WTC11 (cell line): ENCODE data around the gene CCL18. TPM values are rescaled to one million over a fixed set of nuclear protein-coding genes. Genes with fewer than 3 reads are reported as not detected.

ENCODE experiments used
- ATAC-seq: fragments of 200-7000 bp; cut with Tn5 transposase; 2 replicates; pipeline ENCODE4 v1.10.0; 2021; ENCODE audit warnings: mild to moderate bottlenecking, moderate library complexity
- CTCF ChIA-PET: fragments of 300-600 bp; sonication (Branson Sonifier 250); formaldehyde crosslinking; loops from one replicate; lab custom pipeline; 2021; ENCODE audit warnings: antibody characterized with exemption; lab: Charles Lee
- POLR2A ChIA-PET: fragments of 350-600 bp; sonication (Branson Sonifier 250); formaldehyde crosslinking; loops from one replicate; lab custom pipeline; 2021; ENCODE audit warnings: antibody characterized with exemption; lab: Charles Lee
- DNase-seq: peaks from one replicate; pipeline ENCODE4 v3.0.0; 2021; ENCODE audit warnings: low spot score
- H3K27ac Mint-ChIP-seq: 2 replicates; pipeline ENCODE4 v1.8.0; 2021; ENCODE audit warnings: mixed read lengths
- H3K27me3 Mint-ChIP-seq: 2 replicates; pipeline ENCODE4 v1.8.0; 2021; ENCODE audit warnings: low read depth, mild to moderate bottlenecking, moderate library complexity, mixed read lengths
- H3K36me3 Mint-ChIP-seq: 2 replicates; pipeline ENCODE4 v1.8.0; 2021; ENCODE audit warnings: mixed read lengths
- H3K4me1 Mint-ChIP-seq: 2 replicates; pipeline ENCODE4 v1.8.0; 2022; ENCODE audit warnings: mixed read lengths
- H3K4me3 Mint-ChIP-seq: 2 replicates; pipeline ENCODE4 v1.8.0; 2021; ENCODE audit warnings: mild to moderate bottlenecking, moderate library complexity, mixed read lengths
- H3K9me3 Mint-ChIP-seq: 2 replicates; pipeline ENCODE4 v1.8.0; 2021; ENCODE audit warnings: mixed read lengths
- CREB1 ChIP-seq: sonication (generic); formaldehyde crosslinking; IDR thresholded peaks from 2 replicates; pipeline ENCODE4 v1.8.0; 2023; ENCODE audit warnings: mild to moderate bottlenecking, missing genetic modification reagents
- IRF2 ChIP-seq: sonication (generic); formaldehyde crosslinking; IDR thresholded peaks from 2 replicates; pipeline ENCODE4 v1.8.0; 2022; ENCODE audit warnings: low read depth, missing genetic modification reagents, borderline replicate concordance
- NFYB ChIP-seq: sonication (generic); formaldehyde crosslinking; conservative IDR thresholded peaks from 2 replicates; pipeline ENCODE4 v1.8.0; 2022; ENCODE audit warnings: low read depth, missing genetic modification reagents
- NR1H2 ChIP-seq: sonication (generic); formaldehyde crosslinking; IDR thresholded peaks from 2 replicates; pipeline ENCODE4 v1.9.0; 2021; ENCODE audit warnings: mild to moderate bottlenecking, moderate library complexity, missing genetic modification reagents
- PRRX2 ChIP-seq: fragments of 250-450 bp; sonication (Bioruptor Pico); IDR thresholded peaks from 2 replicates; pipeline ENCODE4 v1.8.0; 2021; ENCODE audit warnings: mild to moderate bottlenecking
- RORB ChIP-seq: fragments of 250-450 bp; sonication (Bioruptor Pico); IDR thresholded peaks from 2 replicates; pipeline ENCODE4 v1.9.0; 2021; ENCODE audit warnings: mild to moderate bottlenecking
- TCF7 ChIP-seq: sonication (generic); formaldehyde crosslinking; IDR thresholded peaks from 2 replicates; pipeline ENCODE4 v1.8.0; 2022; ENCODE audit warnings: mild to moderate bottlenecking, low read depth, missing genetic modification reagents, moderate library complexity
- ZNF138 ChIP-seq: sonication (generic); formaldehyde crosslinking; conservative IDR thresholded peaks from 2 replicates; pipeline ENCODE4 v1.8.1; 2022; ENCODE audit warnings: mild to moderate bottlenecking, moderate library complexity, missing genetic modification reagents
- ZNF671 ChIP-seq: fragments of 250-450 bp; sonication (Bioruptor Pico); IDR thresholded peaks from 2 replicates; pipeline ENCODE4 v1.8.0; 2021; ENCODE audit warnings: mild to moderate bottlenecking
- total RNA-seq: library from RNA; stranded (reverse); gene quantifications from 3 replicates; pipeline ENCODE4 v1.2.3, GENCODE V29; 2021
- TF ChIP-seq, protein P1 (sequence below): sonication (generic); formaldehyde crosslinking; IDR thresholded peaks from 2 replicates; pipeline ENCODE4 v1.8.0; 2022; ENCODE audit warnings: missing genetic modification reagents
- TF ChIP-seq, protein P2 (sequence below): sonication (generic); formaldehyde crosslinking; IDR thresholded peaks from 2 replicates; pipeline ENCODE4 v1.8.1; 2023; ENCODE audit warnings: mild to moderate bottlenecking, missing genetic modification reagents
- TF ChIP-seq, protein P3 (sequence below): fragments of 250-450 bp; sonication (Bioruptor Pico); IDR thresholded peaks from 2 replicates; pipeline ENCODE4 v1.9.0; 2021; ENCODE audit warnings: mild to moderate bottlenecking, borderline replicate concordance
- TF ChIP-seq, protein P4 (sequence below): sonication (generic); formaldehyde crosslinking; IDR thresholded peaks from 2 replicates; pipeline ENCODE4 v1.8.0; 2022; ENCODE audit warnings: mild to moderate bottlenecking, missing genetic modification reagents
- TF ChIP-seq, protein P5 (sequence below): sonication (generic); formaldehyde crosslinking; conservative IDR thresholded peaks from 2 replicates; pipeline ENCODE4 v1.8.1; 2023; ENCODE audit warnings: mild to moderate bottlenecking, low read depth, missing genetic modification reagents, moderate library complexity
- TF ChIP-seq, protein P6 (sequence below): sonication (generic); formaldehyde crosslinking; IDR thresholded peaks from 2 replicates; pipeline ENCODE4 v1.8.0; 2023; ENCODE audit warnings: missing genetic modification reagents
- TF ChIP-seq, protein P7 (sequence below): fragments of 200-600 bp; IDR thresholded peaks from 2 replicates; pipeline ENCODE4 v1.8.0; 2022; ENCODE audit warnings: antibody characterized with exemption

Gene CCL18
- total RNA-seq, 1 experiment from 2014 or later, result not detected

DNA sequence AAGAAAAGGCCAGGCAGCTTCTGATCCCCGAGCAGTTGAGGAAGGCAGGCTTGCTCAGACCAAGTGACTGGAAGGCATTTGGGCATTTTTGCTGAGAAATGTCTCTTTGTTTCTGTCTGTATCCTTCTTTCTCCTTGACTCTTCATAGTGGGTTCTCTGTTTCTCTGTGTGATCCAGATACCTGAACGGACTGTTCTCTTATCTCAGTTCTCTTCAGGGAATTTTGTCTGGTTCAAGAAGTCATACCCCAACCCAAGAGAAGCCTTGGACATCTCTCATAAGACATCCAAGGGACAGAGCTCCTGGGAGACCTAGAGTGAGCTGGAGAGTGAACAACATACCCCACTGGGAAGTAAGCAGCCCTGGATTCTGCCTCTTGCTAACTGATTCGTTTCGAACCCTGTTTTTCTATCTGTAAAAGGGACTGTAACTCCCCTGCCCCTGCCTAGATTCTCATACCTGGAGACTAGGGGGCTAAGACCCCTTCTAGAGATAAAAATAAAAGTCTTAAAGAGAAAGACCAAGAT, 25.3 kb downstream of the CCL18 start:
- ChIA-PET POLR2A (interaction anchor here (1.1 kb wide), 1 partner anchor 34 kb away, joined by 3 read pairs; no protein-coding TSS in a partner anchor), CTCF (interaction anchor here (1.1 to 3.2 kb wide), 3 partner anchors 17 to 80 kb away, joined by 3 to 11 read pairs (median 9); no protein-coding TSS in a partner anchor)
- Mint-ChIP-seq H3K27me3 (no peaks in the 10 kb centered on the region; the same call in 1 of the 2 replicates), H3K27ac (no peak overlapping the region), H3K9me3 (no peaks in the 10 kb centered on the region), H3K4me1 (peaks cover 20% of the 10 kb centered on the region), H3K4me3 (no peak overlapping the region), H3K36me3 (no peaks in the 10 kb centered on the region)
- TF ChIP-seq NR1H2 (CRISPR knock-in tag), result no peak
- TF ChIP-seq, protein P1, sequence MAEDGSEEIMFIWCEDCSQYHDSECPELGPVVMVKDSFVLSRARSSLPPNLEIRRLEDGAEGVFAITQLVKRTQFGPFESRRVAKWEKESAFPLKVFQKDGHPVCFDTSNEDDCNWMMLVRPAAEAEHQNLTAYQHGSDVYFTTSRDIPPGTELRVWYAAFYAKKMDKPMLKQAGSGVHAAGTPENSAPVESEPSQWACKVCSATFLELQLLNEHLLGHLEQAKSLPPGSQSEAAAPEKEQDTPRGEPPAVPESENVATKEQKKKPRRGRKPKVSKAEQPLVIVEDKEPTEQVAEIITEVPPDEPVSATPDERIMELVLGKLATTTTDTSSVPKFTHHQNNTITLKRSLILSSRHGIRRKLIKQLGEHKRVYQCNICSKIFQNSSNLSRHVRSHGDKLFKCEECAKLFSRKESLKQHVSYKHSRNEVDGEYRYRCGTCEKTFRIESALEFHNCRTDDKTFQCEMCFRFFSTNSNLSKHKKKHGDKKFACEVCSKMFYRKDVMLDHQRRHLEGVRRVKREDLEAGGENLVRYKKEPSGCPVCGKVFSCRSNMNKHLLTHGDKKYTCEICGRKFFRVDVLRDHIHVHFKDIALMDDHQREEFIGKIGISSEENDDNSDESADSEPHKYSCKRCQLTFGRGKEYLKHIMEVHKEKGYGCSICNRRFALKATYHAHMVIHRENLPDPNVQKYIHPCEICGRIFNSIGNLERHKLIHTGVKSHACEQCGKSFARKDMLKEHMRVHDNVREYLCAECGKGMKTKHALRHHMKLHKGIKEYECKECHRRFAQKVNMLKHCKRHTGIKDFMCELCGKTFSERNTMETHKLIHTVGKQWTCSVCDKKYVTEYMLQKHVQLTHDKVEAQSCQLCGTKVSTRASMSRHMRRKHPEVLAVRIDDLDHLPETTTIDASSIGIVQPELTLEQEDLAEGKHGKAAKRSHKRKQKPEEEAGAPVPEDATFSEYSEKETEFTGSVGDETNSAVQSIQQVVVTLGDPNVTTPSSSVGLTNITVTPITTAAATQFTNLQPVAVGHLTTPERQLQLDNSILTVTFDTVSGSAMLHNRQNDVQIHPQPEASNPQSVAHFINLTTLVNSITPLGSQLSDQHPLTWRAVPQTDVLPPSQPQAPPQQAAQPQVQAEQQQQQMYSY (CRISPR knock-in tag), result no peak
- no peak for TF ChIP-seq ZNF671
- TF ChIP-seq, protein P2, sequence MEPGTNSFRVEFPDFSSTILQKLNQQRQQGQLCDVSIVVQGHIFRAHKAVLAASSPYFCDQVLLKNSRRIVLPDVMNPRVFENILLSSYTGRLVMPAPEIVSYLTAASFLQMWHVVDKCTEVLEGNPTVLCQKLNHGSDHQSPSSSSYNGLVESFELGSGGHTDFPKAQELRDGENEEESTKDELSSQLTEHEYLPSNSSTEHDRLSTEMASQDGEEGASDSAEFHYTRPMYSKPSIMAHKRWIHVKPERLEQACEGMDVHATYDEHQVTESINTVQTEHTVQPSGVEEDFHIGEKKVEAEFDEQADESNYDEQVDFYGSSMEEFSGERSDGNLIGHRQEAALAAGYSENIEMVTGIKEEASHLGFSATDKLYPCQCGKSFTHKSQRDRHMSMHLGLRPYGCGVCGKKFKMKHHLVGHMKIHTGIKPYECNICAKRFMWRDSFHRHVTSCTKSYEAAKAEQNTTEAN (CRISPR knock-in tag), result no peak
- no peak for TF ChIP-seq PRRX2
- TF ChIP-seq IRF2 (CRISPR knock-in tag), result no peak
- TF ChIP-seq, protein P3, sequence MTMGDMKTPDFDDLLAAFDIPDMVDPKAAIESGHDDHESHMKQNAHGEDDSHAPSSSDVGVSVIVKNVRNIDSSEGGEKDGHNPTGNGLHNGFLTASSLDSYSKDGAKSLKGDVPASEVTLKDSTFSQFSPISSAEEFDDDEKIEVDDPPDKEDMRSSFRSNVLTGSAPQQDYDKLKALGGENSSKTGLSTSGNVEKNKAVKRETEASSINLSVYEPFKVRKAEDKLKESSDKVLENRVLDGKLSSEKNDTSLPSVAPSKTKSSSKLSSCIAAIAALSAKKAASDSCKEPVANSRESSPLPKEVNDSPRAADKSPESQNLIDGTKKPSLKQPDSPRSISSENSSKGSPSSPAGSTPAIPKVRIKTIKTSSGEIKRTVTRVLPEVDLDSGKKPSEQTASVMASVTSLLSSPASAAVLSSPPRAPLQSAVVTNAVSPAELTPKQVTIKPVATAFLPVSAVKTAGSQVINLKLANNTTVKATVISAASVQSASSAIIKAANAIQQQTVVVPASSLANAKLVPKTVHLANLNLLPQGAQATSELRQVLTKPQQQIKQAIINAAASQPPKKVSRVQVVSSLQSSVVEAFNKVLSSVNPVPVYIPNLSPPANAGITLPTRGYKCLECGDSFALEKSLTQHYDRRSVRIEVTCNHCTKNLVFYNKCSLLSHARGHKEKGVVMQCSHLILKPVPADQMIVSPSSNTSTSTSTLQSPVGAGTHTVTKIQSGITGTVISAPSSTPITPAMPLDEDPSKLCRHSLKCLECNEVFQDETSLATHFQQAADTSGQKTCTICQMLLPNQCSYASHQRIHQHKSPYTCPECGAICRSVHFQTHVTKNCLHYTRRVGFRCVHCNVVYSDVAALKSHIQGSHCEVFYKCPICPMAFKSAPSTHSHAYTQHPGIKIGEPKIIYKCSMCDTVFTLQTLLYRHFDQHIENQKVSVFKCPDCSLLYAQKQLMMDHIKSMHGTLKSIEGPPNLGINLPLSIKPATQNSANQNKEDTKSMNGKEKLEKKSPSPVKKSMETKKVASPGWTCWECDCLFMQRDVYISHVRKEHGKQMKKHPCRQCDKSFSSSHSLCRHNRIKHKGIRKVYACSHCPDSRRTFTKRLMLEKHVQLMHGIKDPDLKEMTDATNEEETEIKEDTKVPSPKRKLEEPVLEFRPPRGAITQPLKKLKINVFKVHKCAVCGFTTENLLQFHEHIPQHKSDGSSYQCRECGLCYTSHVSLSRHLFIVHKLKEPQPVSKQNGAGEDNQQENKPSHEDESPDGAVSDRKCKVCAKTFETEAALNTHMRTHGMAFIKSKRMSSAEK (CRISPR knock-in tag), result no peak
- no peak for TF ChIP-seq CREB1 (CRISPR knock-in tag)
- TF ChIP-seq, protein P4, sequence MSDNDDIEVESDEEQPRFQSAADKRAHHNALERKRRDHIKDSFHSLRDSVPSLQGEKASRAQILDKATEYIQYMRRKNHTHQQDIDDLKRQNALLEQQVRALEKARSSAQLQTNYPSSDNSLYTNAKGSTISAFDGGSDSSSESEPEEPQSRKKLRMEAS (CRISPR knock-in tag), result no peak
- TF ChIP-seq, protein P5, sequence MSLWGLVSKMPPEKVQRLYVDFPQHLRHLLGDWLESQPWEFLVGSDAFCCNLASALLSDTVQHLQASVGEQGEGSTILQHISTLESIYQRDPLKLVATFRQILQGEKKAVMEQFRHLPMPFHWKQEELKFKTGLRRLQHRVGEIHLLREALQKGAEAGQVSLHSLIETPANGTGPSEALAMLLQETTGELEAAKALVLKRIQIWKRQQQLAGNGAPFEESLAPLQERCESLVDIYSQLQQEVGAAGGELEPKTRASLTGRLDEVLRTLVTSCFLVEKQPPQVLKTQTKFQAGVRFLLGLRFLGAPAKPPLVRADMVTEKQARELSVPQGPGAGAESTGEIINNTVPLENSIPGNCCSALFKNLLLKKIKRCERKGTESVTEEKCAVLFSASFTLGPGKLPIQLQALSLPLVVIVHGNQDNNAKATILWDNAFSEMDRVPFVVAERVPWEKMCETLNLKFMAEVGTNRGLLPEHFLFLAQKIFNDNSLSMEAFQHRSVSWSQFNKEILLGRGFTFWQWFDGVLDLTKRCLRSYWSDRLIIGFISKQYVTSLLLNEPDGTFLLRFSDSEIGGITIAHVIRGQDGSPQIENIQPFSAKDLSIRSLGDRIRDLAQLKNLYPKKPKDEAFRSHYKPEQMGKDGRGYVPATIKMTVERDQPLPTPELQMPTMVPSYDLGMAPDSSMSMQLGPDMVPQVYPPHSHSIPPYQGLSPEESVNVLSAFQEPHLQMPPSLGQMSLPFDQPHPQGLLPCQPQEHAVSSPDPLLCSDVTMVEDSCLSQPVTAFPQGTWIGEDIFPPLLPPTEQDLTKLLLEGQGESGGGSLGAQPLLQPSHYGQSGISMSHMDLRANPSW (CRISPR knock-in tag), result no peak
- TF ChIP-seq, protein P6, sequence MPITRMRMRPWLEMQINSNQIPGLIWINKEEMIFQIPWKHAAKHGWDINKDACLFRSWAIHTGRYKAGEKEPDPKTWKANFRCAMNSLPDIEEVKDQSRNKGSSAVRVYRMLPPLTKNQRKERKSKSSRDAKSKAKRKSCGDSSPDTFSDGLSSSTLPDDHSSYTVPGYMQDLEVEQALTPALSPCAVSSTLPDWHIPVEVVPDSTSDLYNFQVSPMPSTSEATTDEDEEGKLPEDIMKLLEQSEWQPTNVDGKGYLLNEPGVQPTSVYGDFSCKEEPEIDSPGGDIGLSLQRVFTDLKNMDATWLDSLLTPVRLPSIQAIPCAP (CRISPR knock-in tag), result no peak
- TF ChIP-seq NFYB (CRISPR knock-in tag), result no peak
- TF ChIP-seq RORB (CRISPR knock-in tag), result no peak
- TF ChIP-seq, protein P7, sequence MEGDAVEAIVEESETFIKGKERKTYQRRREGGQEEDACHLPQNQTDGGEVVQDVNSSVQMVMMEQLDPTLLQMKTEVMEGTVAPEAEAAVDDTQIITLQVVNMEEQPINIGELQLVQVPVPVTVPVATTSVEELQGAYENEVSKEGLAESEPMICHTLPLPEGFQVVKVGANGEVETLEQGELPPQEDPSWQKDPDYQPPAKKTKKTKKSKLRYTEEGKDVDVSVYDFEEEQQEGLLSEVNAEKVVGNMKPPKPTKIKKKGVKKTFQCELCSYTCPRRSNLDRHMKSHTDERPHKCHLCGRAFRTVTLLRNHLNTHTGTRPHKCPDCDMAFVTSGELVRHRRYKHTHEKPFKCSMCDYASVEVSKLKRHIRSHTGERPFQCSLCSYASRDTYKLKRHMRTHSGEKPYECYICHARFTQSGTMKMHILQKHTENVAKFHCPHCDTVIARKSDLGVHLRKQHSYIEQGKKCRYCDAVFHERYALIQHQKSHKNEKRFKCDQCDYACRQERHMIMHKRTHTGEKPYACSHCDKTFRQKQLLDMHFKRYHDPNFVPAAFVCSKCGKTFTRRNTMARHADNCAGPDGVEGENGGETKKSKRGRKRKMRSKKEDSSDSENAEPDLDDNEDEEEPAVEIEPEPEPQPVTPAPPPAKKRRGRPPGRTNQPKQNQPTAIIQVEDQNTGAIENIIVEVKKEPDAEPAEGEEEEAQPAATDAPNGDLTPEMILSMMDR, result no peak
- TF ChIP-seq TCF7, result no peak
- TF ChIP-seq ZNF138 (CRISPR knock-in tag), result no peak
- DNase-seq, result no peak
- no peak for ATAC-seq
